ENCODE results near the gene GNPDA2.

Gene GNPDA2

GRCh38 chr4:44675366-44675765, 51.0 kb downstream of the GNPDA2 start:
- TF ChIP-seq L3MBTL2 (conservative IDR thresholded peaks at IDR 0.05) (no peak), HDGF (IDR thresholded peaks at IDR 0.05; ENCODE audit: borderline replicate concordance) (no peak), FOXK2 (IDR thresholded peaks at IDR 0.05) (no peak), CTBP1 (IDR thresholded peaks at IDR 0.05; ENCODE audit: borderline replicate concordance) (no peak), FOXM1 (IDR thresholded peaks at IDR 0.05; ENCODE audit: borderline replicate concordance) (no peak), LEF1 (IDR thresholded peaks at IDR 0.05; ENCODE audit: borderline replicate concordance) (no peak), ELF4 (IDR thresholded peaks at IDR 0.05) (no peak), NFRKB (IDR thresholded peaks at IDR 0.05) (no peak), SUZ12 (IDR thresholded peaks at IDR 0.05) (no peak), SP1 (IDR thresholded peaks at IDR 0.05) (no peak)
- TF ChIP-seq, protein P1, sequence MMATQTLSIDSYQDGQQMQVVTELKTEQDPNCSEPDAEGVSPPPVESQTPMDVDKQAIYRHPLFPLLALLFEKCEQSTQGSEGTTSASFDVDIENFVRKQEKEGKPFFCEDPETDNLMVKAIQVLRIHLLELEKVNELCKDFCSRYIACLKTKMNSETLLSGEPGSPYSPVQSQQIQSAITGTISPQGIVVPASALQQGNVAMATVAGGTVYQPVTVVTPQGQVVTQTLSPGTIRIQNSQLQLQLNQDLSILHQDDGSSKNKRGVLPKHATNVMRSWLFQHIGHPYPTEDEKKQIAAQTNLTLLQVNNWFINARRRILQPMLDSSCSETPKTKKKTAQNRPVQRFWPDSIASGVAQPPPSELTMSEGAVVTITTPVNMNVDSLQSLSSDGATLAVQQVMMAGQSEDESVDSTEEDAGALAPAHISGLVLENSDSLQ (IDR thresholded peaks at IDR 0.05) = no peak
- no peak for DNase-seq (ENCODE audit: extremely low spot score)
- ChIA-PET POLR2A (no interaction called here), CTCF (no interaction called here)

GRCh38 chr4:44674471-44674870, 51.9 kb downstream of the GNPDA2 start:
- ChIA-PET CTCF (no interaction called here), POLR2A (no interaction called here)
- TF ChIP-seq NFRKB (IDR thresholded peaks at IDR 0.05) (no peak), ARNT (IDR thresholded peaks at IDR 0.05) (no peak), SUZ12 (IDR thresholded peaks at IDR 0.05) (no peak), FOXA1 (IDR thresholded peaks at IDR 0.05) (no peak), LEF1 (IDR thresholded peaks at IDR 0.05; ENCODE audit: borderline replicate concordance) (no peak), SP1 (IDR thresholded peaks at IDR 0.05) (no peak), L3MBTL2 (conservative IDR thresholded peaks at IDR 0.05) (no peak)
- DNase-seq (ENCODE audit: extremely low spot score) = no peak

DNA sequence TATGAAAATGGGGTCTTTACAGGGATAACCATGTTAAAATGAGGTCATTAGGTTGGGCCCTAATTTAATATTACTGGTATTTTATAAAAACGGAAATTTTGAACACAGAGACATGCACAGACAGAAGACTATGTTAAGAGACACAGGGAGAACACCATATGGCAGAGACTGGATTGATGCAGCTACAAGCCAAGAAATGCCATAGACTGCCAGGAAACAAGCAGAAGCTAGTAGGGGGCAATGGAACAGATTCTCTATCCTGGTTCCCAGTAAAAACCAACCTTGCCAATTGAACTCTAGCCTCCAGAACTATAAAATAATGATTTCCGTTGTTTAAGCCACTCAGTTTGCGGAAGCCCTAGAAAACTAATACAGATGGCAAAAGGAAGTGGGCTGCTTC, 54.7 kb downstream of the GNPDA2 start:
- ChIA-PET POLR2A (no interaction called here), CTCF (no interaction called here)
- no peak for DNase-seq (ENCODE audit: extremely low spot score)
- TF ChIP-seq LEF1 (IDR thresholded peaks at IDR 0.05; ENCODE audit: borderline replicate concordance) (no peak), HDGF (IDR thresholded peaks at IDR 0.05; ENCODE audit: borderline replicate concordance) (no peak), FOXM1 (IDR thresholded peaks at IDR 0.05; ENCODE audit: borderline replicate concordance) (no peak), FOXA1 (IDR thresholded peaks at IDR 0.05) (no peak), ELF4 (IDR thresholded peaks at IDR 0.05) (no peak), TARDBP (IDR thresholded peaks at IDR 0.05) (no peak), NFRKB (IDR thresholded peaks at IDR 0.05) (no peak), SP1 (IDR thresholded peaks at IDR 0.05) (no peak), ZNF384 (IDR thresholded peaks at IDR 0.05) (no peak), ARNT (IDR thresholded peaks at IDR 0.05) (no peak), CTBP1 (IDR thresholded peaks at IDR 0.05; ENCODE audit: borderline replicate concordance) (no peak), FOXK2 (IDR thresholded peaks at IDR 0.05) (no peak), SUZ12 (IDR thresholded peaks at IDR 0.05) (no peak), L3MBTL2 (conservative IDR thresholded peaks at IDR 0.05) (no peak), BHLHE40 (IDR thresholded peaks at IDR 0.05; ENCODE audit: borderline replicate concordance) (no peak)
- TF ChIP-seq, protein P1 (IDR thresholded peaks at IDR 0.05) = no peak

- no peak for DNase-seq (ENCODE audit: extremely low spot score)
- CTCF ChIA-PET = no interaction called here
- POLR2A ChIA-PET = no interaction called here
- TF ChIP-seq LEF1 (IDR thresholded peaks at IDR 0.05; ENCODE audit: borderline replicate concordance) = no peak
- TF ChIP-seq SUZ12 (IDR thresholded peaks at IDR 0.05) = no peak
- TF ChIP-seq FOXA1 (IDR thresholded peaks at IDR 0.05) = no peak
- TF ChIP-seq, protein P1 (IDR thresholded peaks at IDR 0.05) = no peak
- TF ChIP-seq NFRKB (IDR thresholded peaks at IDR 0.05) = no peak
- no peak for TF ChIP-seq BHLHE40 (IDR thresholded peaks at IDR 0.05; ENCODE audit: borderline replicate concordance)
- TF ChIP-seq SP1 (IDR thresholded peaks at IDR 0.05) = no peak
- TF ChIP-seq FOXK2 (IDR thresholded peaks at IDR 0.05) = no peak
- TF ChIP-seq ELF4 (IDR thresholded peaks at IDR 0.05) = no peak
- TF ChIP-seq ARNT (IDR thresholded peaks at IDR 0.05) = no peak
- TF ChIP-seq CTBP1 (IDR thresholded peaks at IDR 0.05; ENCODE audit: borderline replicate concordance) = no peak
- TF ChIP-seq FOXM1 (IDR thresholded peaks at IDR 0.05; ENCODE audit: borderline replicate concordance) = no peak
- no peak for TF ChIP-seq TARDBP (IDR thresholded peaks at IDR 0.05)
- no peak for TF ChIP-seq L3MBTL2 (conservative IDR thresholded peaks at IDR 0.05)
- no peak for TF ChIP-seq HDGF (IDR thresholded peaks at IDR 0.05; ENCODE audit: borderline replicate concordance)
- TF ChIP-seq ZNF384 (IDR thresholded peaks at IDR 0.05) = no peak
These were observed 55.7 kb downstream of the GNPDA2 start for GRCh38 chr4:44670506-44671199.

GRCh38 chr4:44668526-44668925, 57.8 kb downstream of the GNPDA2 start:
- TF ChIP-seq SUZ12 (IDR thresholded peaks at IDR 0.05) (no peak), FOXM1 (IDR thresholded peaks at IDR 0.05; ENCODE audit: borderline replicate concordance) (no peak), CTBP1 (IDR thresholded peaks at IDR 0.05; ENCODE audit: borderline replicate concordance) (no peak)
- TF ChIP-seq, protein P1 (IDR thresholded peaks at IDR 0.05) = no peak
- CTCF ChIA-PET = no interaction called here
- no peak for DNase-seq (ENCODE audit: extremely low spot score)
- POLR2A ChIA-PET = interaction anchor here (2.3 kb wide), 1 partner anchor 10 kb away, joined by 14 read pairs; the partner anchor contains the start of gene GUF1

Data from HEK293T (cell line).